ENCODE data around the gene HOXA7.

The HOXA7 gene

DNA sequence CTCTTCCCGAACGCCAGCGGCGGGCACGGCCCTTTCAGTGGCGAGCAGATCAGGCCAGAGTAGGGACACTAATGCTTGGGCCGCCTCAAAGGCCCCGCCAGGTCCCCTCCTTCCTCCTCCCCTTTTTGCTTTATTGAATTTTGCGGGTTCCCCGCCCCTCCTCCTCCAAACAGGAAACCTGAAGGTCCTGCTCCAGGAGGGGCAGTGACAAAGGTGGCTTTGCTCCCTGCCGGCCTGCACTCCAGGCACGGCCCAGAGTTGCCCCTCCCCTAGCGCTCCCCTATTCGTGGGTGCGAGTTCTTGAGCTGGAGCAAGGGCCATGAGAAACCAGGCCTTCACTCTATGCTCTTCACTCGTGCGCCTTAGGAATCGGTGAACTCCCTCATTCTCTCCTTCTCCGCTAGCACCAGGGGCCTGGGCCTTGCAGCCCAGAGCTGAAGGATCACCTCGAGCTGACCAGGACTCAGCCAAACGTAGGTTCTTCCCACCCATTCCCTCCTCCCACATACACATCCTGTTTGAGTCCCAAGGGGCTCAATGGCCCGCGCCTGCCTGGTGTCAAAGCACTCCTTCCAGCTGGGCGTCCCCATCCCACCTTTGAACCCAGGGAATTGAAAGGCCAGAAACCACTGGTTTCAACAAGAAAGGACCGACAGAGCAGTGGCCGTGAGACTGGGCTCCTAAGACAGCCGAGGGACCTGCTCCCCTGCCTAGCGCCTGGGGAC lies 8.3 kb downstream of the HOXA7 start:
- DNase-seq (ENCODE audit: extremely low read depth, low read depth) = no peak
- TF ChIP-seq, protein P1, sequence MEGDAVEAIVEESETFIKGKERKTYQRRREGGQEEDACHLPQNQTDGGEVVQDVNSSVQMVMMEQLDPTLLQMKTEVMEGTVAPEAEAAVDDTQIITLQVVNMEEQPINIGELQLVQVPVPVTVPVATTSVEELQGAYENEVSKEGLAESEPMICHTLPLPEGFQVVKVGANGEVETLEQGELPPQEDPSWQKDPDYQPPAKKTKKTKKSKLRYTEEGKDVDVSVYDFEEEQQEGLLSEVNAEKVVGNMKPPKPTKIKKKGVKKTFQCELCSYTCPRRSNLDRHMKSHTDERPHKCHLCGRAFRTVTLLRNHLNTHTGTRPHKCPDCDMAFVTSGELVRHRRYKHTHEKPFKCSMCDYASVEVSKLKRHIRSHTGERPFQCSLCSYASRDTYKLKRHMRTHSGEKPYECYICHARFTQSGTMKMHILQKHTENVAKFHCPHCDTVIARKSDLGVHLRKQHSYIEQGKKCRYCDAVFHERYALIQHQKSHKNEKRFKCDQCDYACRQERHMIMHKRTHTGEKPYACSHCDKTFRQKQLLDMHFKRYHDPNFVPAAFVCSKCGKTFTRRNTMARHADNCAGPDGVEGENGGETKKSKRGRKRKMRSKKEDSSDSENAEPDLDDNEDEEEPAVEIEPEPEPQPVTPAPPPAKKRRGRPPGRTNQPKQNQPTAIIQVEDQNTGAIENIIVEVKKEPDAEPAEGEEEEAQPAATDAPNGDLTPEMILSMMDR (IDR thresholded peaks at IDR 0.05; ENCODE audit: low read depth, low read length, missing control alignments) = no peak
- H3K4me3 ChIP-seq (replicated peaks; ENCODE audit: low read depth, low read length) = no peak overlapping the region

DNA sequence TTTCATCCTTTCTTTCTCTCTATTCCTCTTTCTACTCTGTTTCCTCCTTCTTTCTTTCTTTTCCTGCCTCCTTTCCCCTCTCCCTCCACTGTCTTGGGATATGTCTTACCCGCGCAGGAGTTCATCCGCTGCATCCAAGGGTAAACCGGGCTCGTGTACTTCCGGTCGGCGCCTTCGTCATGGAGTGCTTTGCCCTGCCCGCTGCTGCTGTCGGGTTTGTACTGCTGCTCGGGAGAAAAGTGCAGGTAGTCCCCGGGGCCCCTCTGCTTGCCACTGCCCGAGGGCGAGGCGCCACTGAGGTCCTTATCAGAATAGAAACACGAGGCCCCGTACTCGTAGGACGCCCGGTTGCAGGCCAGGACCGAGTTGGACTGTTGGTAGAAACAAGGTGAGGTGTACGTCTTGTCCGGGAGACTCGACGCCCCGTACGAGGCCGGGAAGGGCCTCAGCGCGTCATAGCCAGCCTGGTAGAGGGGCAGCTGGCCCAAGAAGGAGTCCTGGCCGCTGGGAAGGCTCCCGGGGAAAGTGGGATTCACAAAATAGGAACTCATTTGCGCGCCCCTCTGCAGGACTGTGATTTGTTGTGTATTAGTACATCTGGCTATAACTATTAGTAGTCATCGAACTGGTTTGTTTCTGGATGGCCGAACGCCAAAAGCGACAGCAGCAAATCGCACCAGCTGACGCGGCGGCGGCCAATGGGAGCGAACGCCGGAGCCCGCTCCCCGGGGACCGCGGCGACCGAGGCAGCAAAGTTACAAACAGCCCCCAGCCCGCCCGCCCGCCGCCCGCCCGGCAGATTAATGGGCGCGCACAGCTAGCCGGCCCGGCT lies 9.1 kb downstream of the HOXA7 start, which contains the start of gene HOXA6:
Gene HOXA6 (minus strand): TSS at position 576 of the 832 bp plus-strand sequence. CDS start 25 bp downstream, at position 551.
- TF ChIP-seq, protein P1 (IDR thresholded peaks at IDR 0.05; ENCODE audit: low read depth, low read length, missing control alignments) = no peak
- H3K4me3 ChIP-seq (replicated peaks; ENCODE audit: low read depth, low read length) = no peak within 1 kb of the TSS
- DNase-seq (ENCODE audit: extremely low read depth, low read depth) = no peak

DNA sequence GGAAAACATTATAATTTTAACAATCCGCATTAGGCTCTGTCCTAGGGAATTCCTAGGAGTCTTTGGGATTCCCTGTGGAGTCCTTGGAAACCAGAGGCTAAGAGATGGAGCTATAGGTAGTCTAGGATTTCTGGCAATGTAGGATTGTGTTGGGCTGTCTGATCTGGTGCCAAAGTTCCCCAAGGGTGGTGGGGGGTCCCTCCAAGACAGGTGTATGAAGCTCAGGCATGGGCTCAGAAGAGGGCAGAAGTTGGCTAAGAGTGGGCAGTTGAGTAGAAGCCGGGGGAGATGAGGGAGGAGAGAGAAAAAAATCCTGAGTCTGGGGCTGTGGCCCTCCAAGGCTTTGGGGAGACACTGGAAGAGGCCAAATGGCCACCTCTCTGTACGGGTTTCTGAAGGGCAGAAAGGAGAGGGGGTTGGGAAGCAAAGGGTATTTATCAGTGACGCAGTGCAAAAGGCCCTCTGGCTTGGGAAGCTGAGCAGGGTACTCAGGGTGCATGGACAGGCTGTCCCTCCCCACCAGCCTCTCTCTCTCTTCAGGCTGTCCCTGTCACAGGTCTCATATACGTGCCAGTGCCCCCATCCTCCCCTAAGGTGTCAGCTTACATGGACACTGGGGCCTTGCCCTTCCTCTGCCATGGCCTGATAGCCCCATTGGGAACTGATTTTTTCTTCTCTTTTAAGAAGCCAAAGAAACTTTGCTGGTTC lies 9.8 kb downstream of the HOXA7 start:
- H3K4me3 ChIP-seq (replicated peaks; ENCODE audit: low read depth, low read length) = no peak overlapping the region
- TF ChIP-seq, protein P1 (IDR thresholded peaks at IDR 0.05; ENCODE audit: low read depth, low read length, missing control alignments) = no peak
- DNase-seq (ENCODE audit: extremely low read depth, low read depth) = no peak

DNA sequence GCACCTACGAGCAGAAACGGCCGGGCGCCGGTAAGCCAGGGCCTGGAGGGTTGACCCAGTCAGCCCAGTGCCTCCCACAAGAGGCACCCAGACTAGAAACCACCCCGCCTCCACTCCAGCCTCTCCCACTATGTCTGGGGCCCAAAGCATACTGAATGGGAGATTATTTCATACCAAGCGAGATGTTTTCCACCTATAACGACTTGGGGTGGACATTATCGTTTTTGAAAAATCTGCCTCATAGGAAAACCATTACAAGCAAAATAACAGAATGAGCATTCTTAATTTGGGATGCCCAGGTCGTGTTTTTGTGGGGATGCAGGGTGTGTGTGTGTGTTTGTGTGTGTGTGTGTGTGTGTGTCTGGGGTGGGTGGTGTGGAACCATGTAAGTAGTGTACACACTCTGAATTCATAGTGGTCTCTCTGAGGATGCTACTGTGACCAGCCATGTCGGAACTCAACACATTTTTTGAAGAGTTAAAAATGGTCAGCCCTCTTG lies 10.5 kb downstream of the HOXA7 start:
- H3K4me3 ChIP-seq (replicated peaks; ENCODE audit: low read depth, low read length) = no peak overlapping the region
- no peak for DNase-seq (ENCODE audit: extremely low read depth, low read depth)

GRCh38 chr7:27145165-27145913 lies 11.1 kb downstream of the HOXA7 start:
- TF ChIP-seq, protein P1 (IDR thresholded peaks at IDR 0.05; ENCODE audit: low read depth, low read length, missing control alignments) = no peak
- no peak overlapping the region for H3K4me3 ChIP-seq (replicated peaks; ENCODE audit: low read depth, low read length)
- no peak for DNase-seq (ENCODE audit: extremely low read depth, low read depth)

More for the DNA sequence above, 10.5 kb downstream of the HOXA7 start:
- TF ChIP-seq, protein P1 (IDR thresholded peaks at IDR 0.05; ENCODE audit: low read depth, low read length, missing control alignments) = no peak

- TF ChIP-seq, protein P1 (IDR thresholded peaks at IDR 0.05; ENCODE audit: low read depth, low read length, missing control alignments) = no peak
- DNase-seq (ENCODE audit: extremely low read depth, low read depth) = no peak
- H3K4me3 ChIP-seq (replicated peaks; ENCODE audit: low read depth, low read length) = no peak overlapping the region
Measured at GRCh38 chr7:27144781-27145164, 11.7 kb downstream of the HOXA7 start.
